Measurements from ENCODE around the gene ADAMTS10. TPM values are rescaled to one million over a fixed set of nuclear protein-coding genes. Genes with fewer than 3 reads are reported as not detected.

Gene ADAMTS10
- total RNA-seq, 1 donor from 2014 or later: 5.8 TPM

DNA sequence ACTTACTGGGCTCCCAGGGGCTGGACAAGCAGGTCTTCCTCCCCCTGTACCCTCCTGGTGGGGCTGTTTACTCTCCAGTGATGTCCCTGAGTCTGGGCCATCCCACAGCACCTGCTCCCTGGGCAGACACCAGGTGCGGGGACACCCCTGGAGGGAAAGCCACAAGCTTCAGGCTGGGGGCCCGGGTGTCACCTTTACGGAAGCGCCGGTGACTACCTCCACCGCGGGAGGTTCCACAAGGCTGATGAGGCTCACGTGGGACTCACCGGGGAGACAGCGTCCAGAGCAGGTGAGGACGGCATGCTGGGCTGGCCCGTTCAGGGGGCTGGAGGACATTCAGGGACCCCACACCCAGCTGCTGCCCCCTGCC, 44.8 kb upstream of the ADAMTS10 start:
- no peaks in the 10 kb centered on the region for H3K79me2 ChIP-seq (ENCODE audit: low read depth)
- H3F3A ChIP-seq (ENCODE audit: low read depth): no peaks in the 10 kb centered on the region
- H3K4me3 Mint-ChIP-seq: no peak overlapping the region
- H2AFZ ChIP-seq (replicated peaks): no peak overlapping the region
- H3K4me2 ChIP-seq: no peak overlapping the region
- no peaks in the 10 kb centered on the region for H3K36me3 ChIP-seq
- peaks cover 8% of the 10 kb centered on the region for H3K4me1 Mint-ChIP-seq
- H3K4me3 ChIP-seq: no peak overlapping the region
- no peak for DNase-seq (ENCODE audit: low spot score)
- no peaks in the 10 kb centered on the region for H3K36me3 Mint-ChIP-seq
- no peaks in the 10 kb centered on the region for H3K27me3 ChIP-seq
- H3K4me1 ChIP-seq: no peaks in the 10 kb centered on the region
- H3K27ac Mint-ChIP-seq: no peak overlapping the region
- no peaks in the 10 kb centered on the region for H3K9me3 ChIP-seq (ENCODE audit: low read depth)
- no peak overlapping the region for H3K9ac ChIP-seq
- H3K27me3 Mint-ChIP-seq (ENCODE audit: insufficient read depth, low read depth): peaks cover 16% of the 10 kb centered on the region
- H3K27ac ChIP-seq: no peak overlapping the region
- H3K9me3 Mint-ChIP-seq: no peaks in the 10 kb centered on the region
- TF ChIP-seq EZH2phosphoT487 (IDR thresholded peaks at IDR 0.05) (no peak), EZH2 (IDR thresholded peaks at IDR 0.05) (no peak)
- TF ChIP-seq, protein P1, sequence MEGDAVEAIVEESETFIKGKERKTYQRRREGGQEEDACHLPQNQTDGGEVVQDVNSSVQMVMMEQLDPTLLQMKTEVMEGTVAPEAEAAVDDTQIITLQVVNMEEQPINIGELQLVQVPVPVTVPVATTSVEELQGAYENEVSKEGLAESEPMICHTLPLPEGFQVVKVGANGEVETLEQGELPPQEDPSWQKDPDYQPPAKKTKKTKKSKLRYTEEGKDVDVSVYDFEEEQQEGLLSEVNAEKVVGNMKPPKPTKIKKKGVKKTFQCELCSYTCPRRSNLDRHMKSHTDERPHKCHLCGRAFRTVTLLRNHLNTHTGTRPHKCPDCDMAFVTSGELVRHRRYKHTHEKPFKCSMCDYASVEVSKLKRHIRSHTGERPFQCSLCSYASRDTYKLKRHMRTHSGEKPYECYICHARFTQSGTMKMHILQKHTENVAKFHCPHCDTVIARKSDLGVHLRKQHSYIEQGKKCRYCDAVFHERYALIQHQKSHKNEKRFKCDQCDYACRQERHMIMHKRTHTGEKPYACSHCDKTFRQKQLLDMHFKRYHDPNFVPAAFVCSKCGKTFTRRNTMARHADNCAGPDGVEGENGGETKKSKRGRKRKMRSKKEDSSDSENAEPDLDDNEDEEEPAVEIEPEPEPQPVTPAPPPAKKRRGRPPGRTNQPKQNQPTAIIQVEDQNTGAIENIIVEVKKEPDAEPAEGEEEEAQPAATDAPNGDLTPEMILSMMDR (IDR thresholded peaks at IDR 0.05): no peak
- H4K20me1 ChIP-seq (ENCODE audit: low read depth): no peaks in the 10 kb centered on the region

GRCh38 chr19:8654591-8655339, 44.2 kb upstream of the ADAMTS10 start:
- H3K4me3 Mint-ChIP-seq: peak overlapping the region; percentile 43

DNA sequence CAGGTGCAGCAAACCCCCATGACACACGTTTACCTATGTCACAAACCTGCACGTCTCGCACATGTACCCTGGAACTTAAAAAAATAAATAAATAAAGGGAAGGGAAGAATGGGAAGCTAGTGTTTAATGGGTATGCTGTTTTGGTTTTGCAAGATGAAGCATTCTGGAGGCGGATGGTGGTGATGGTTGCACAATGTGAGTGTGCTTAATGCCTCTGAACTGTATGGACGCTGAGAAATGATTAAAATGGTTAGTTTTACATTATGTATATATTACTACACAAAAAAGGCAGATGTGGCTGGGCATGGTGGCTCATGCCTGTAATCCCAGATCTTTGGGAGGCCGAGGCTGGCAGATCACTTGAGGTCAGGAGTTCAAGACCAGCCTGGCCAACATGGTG, 37.7 kb upstream of the ADAMTS10 start:
- Mint-ChIP-seq H3K4me3 (no peak overlapping the region), H3K27me3 (ENCODE audit: insufficient read depth, low read depth) (peaks cover 5% of the 10 kb centered on the region), H3K4me1 (no peaks in the 10 kb centered on the region), H3K27ac (no peak overlapping the region), H3K9me3 (no peaks in the 10 kb centered on the region), H3K36me3 (no peaks in the 10 kb centered on the region)
- no peaks in the 10 kb centered on the region for H3K4me1 ChIP-seq
- no peak overlapping the region for H2AFZ ChIP-seq (replicated peaks)
- TF ChIP-seq, protein P1 (IDR thresholded peaks at IDR 0.05): no peak
- H3F3A ChIP-seq (ENCODE audit: low read depth): no peaks in the 10 kb centered on the region
- peaks cover 12% of the 10 kb centered on the region for H3K27me3 ChIP-seq
- no peaks in the 10 kb centered on the region for H3K79me2 ChIP-seq (ENCODE audit: low read depth)
- H3K9ac ChIP-seq: no peak overlapping the region
- no peaks in the 10 kb centered on the region for H4K20me1 ChIP-seq (ENCODE audit: low read depth)
- no peak overlapping the region for H3K4me2 ChIP-seq
- no peaks in the 10 kb centered on the region for H3K36me3 ChIP-seq
- DNase-seq (ENCODE audit: low spot score): no peak
- no peak overlapping the region for H3K27ac ChIP-seq
- no peaks in the 10 kb centered on the region for H3K9me3 ChIP-seq (ENCODE audit: low read depth)
- no peak overlapping the region for H3K4me3 ChIP-seq

More at GRCh38 chr19:8654591-8655339, 44.2 kb upstream of the ADAMTS10 start:
- DNase-seq (ENCODE audit: low spot score): peak; percentile 82
- no peaks in the 10 kb centered on the region for H3K36me3 Mint-ChIP-seq
- H3K9ac ChIP-seq: no peak overlapping the region
- no peak overlapping the region for H3K27ac Mint-ChIP-seq
- H3K9me3 ChIP-seq (ENCODE audit: low read depth): no peaks in the 10 kb centered on the region
- no peak overlapping the region for H3K27ac ChIP-seq
- H3K4me3 ChIP-seq: no peak overlapping the region
- peaks cover 16% of the 10 kb centered on the region for H3K27me3 Mint-ChIP-seq (ENCODE audit: insufficient read depth, low read depth)
- H3K9me3 Mint-ChIP-seq: no peaks in the 10 kb centered on the region
- H3K79me2 ChIP-seq (ENCODE audit: low read depth): no peaks in the 10 kb centered on the region
- H4K20me1 ChIP-seq (ENCODE audit: low read depth): no peaks in the 10 kb centered on the region
- H3K27me3 ChIP-seq: no peaks in the 10 kb centered on the region
- H3K4me2 ChIP-seq: peak overlapping the region; percentile 30
- TF ChIP-seq EZH2phosphoT487 (IDR thresholded peaks at IDR 0.05): no peak
- TF ChIP-seq, protein P1 (IDR thresholded peaks at IDR 0.05): peak; percentile 94
- peak overlapping the region; percentile 71 for H2AFZ ChIP-seq (replicated peaks)
- no peaks in the 10 kb centered on the region for H3K36me3 ChIP-seq
- H3K4me1 Mint-ChIP-seq: peaks cover 8% of the 10 kb centered on the region
- no peaks in the 10 kb centered on the region for H3F3A ChIP-seq (ENCODE audit: low read depth)
- H3K4me1 ChIP-seq: no peaks in the 10 kb centered on the region
